ENCODE data around the gene MRPL30.

DNA sequence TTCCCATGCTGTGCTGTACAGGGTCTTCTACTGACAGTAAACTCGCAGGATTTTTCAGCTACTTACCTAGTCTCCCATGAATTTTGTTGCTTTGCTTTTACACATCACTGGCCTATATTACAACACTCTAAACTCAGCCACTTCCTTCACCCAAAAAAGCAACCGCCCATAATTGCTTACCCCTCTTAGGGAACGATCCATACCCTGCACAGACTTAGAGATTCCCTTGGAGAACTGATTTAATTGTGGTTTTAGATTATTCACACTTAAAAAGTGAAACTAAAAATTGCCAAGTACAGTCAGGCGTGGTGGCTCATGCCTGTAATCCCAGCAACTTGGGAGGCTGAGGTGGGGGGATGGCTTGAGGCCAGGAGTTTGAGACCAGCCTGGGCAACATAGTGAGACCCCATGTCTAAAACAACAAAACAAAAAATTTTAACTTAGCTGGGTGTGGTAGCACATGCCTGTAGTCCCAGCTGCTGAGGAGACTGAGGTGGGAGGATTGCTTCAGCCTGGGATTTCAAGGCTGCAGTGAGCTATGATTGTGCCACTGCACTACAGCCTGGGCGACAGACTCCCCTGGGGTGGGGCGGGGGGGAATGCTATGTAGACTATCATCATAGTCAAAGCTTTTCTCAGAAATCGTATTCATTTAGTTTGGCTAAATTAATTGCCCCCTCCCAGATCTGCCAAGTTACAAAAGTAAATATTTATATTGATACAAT, 19.3 kb downstream of the MRPL30 start:
- no peak for TF ChIP-seq POLR2A (IDR thresholded peaks at IDR 0.05; ENCODE audit: extremely low read depth, insufficient read length)
- TF ChIP-seq, protein P1, sequence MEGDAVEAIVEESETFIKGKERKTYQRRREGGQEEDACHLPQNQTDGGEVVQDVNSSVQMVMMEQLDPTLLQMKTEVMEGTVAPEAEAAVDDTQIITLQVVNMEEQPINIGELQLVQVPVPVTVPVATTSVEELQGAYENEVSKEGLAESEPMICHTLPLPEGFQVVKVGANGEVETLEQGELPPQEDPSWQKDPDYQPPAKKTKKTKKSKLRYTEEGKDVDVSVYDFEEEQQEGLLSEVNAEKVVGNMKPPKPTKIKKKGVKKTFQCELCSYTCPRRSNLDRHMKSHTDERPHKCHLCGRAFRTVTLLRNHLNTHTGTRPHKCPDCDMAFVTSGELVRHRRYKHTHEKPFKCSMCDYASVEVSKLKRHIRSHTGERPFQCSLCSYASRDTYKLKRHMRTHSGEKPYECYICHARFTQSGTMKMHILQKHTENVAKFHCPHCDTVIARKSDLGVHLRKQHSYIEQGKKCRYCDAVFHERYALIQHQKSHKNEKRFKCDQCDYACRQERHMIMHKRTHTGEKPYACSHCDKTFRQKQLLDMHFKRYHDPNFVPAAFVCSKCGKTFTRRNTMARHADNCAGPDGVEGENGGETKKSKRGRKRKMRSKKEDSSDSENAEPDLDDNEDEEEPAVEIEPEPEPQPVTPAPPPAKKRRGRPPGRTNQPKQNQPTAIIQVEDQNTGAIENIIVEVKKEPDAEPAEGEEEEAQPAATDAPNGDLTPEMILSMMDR (IDR thresholded peaks at IDR 0.05; ENCODE audit: low read depth, low read length): no peak
- TF ChIP-seq, protein P2, sequence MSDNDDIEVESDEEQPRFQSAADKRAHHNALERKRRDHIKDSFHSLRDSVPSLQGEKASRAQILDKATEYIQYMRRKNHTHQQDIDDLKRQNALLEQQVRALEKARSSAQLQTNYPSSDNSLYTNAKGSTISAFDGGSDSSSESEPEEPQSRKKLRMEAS (IDR thresholded peaks at IDR 0.05; ENCODE audit: low read depth, low read length): no peak

Data from NB4 (cell line).